Right lobe of liver (tissue), 6 donors: ENCODE data around the gene PPP1R15B. TPM values are rescaled to one million over a fixed set of nuclear protein-coding genes. Genes with fewer than 3 reads are reported as not detected.

Experiments used
- ATAC-seq, 4 donors: fragments of 200-7000 bp; cut with Tn5 transposase; one replicate each; pipeline ENCODE4 v1.9.1; 2020; ENCODE audit warnings: mild to moderate bottlenecking in 4 of 4, moderate library complexity in 4 of 4
- DNase-seq, 3 donors: peaks; one replicate each; pipeline ENCODE4 v3.0.0-alpha.2; 2020
- H3K27ac ChIP-seq, 3 donors: fragments of 200-600 bp; one replicate each; pipeline ENCODE4 v1.8.0; 2022
- H3K27me3 ChIP-seq, 2 donors: fragments of 200-600 bp; one replicate each; pipeline ENCODE4 v1.8.0; 2022
- H3K36me3 ChIP-seq, 4 donors: fragments of 200-600 bp; sonication (generic) in 1 of 4; one replicate each; pipeline versions ENCODE4 v1.5.1 to v1.8.0; 2017 to 2022; ENCODE audit warnings: control low read depth in 1 of 4
- H3K4me1 ChIP-seq, 4 donors: fragments of 200-600 bp; sonication (generic) in 1 of 4; one replicate each; pipeline versions ENCODE4 v1.5.1 to v1.8.0; 2017 to 2022; ENCODE audit warnings: control low read depth in 1 of 4
- H3K4me3 ChIP-seq, 3 donors: fragments of 200-600 bp; one replicate each; pipeline ENCODE4 v1.8.0; 2022
- H3K9me3 ChIP-seq, 4 donors: fragments of 200-600 bp; sonication (generic) in 1 of 4; one replicate each; pipeline versions ENCODE4 v1.5.1 to v1.8.0; 2017 to 2022; ENCODE audit warnings: control low read depth in 1 of 4
- CTCF ChIP-seq, 4 donors: fragments of 200-600 bp in 3 of 4; fragments of 450-650 bp in 1 of 4; IDR thresholded peaks; one replicate each; pipeline versions ENCODE4 v1.5.1 to v1.8.0; 2016 to 2022; ENCODE audit warnings: antibody characterized with exemption in 4 of 4, mild to moderate bottlenecking in 2 of 4
- POLR2A ChIP-seq: fragments of 450-650 bp; IDR thresholded peaks from one replicate; pipeline ENCODE4 v1.6.1; 2017; ENCODE audit warnings: antibody characterized with exemption, mild to moderate bottlenecking
- WGBS: methylation state at CpG from one replicate; pipeline ENCODE4 v1.1.6; 2018; ENCODE audit warnings: low coverage, low lambda C conversion rate; ENCODE audit not compliant: insufficient coverage; ENCODE audit errors: missing lambda C conversion rate; 5-methylcytosine and 5-hydroxymethylcytosine counted together
- intact Hi-C, 2 donors: fragments of 100-400 bp; cut with DNase I; formaldehyde crosslinking; loops; one replicate each; pipeline versions ENCODE4 v1.11.2 to v1.14.1; 2022
- total RNA-seq, 6 experiments: library from RNA; depleted of rRNA in 2 of 6; stranded (reverse); fragments of >200 nt in 2 of 6; fragmentation: NEBNext Ultra II Directional in 3 of 6; extraction: Animal tissue kit (Norgen Biotek cat#: 25700) in 3 of 6; gene quantifications; one replicate each; pipeline versions ENCODE4 v1.1.0 to v1.2.4, GENCODE V29; 2016 to 2023
- donor health status: DM: no; HTN: yes; CAD: no.
- donor health status: DM: no; HTN: no; CAD: no.
- donor health status: DM: no; HTN: no; CAD: no.
- donor health status: DM: no; HTN: yes; CAD: no.
- donor health status: DM: no; HTN: yes; CAD: no.

The PPP1R15B gene
- total RNA-seq, 6 experiments from 2014 or later, result 28.6 to 43.6 (median 34.3) TPM

GRCh38 chr1:204448991-204449677, 37.5 kb upstream of the PPP1R15B start:
- no peak for DNase-seq
- no peaks in the 10 kb centered on the region for H3K36me3 ChIP-seq

GRCh38 chr1:204448344-204448964, 36.8 kb upstream of the PPP1R15B start:
- Histone ChIP-seq H3K9me3 (no peaks in the 10 kb centered on the region), H3K27ac (no peak overlapping the region), H3K36me3 (peaks cover 0 to 2% (median 0%) of the 10 kb centered on the region in 4 donors), H3K4me1 (peaks cover 0 to 16% (median 8%) of the 10 kb centered on the region in 4 donors), H3K27me3 (no peaks in the 10 kb centered on the region), H3K4me3 (no peak overlapping the region)
- ATAC-seq (no peak), DNase-seq (no peak)
- TF ChIP-seq POLR2A (no peak), CTCF (IDR thresholded peaks at IDR 0.05) (no peak)
- intact Hi-C loops, result loop anchor here in 1 of 2 donors (5.0 kb wide), 1 partner anchor 44 kb away; the partner anchor contains the start of gene PIK3C2B
- WGBS, result 91% methylated on average over 5 of the region's 7 CpGs

More at GRCh38 chr1:204448991-204449677, 37.5 kb upstream of the PPP1R15B start:
- intact Hi-C loops, result loop anchor here in 1 of 2 donors (5.0 kb wide), 1 partner anchor 43 kb away; the partner anchor contains the start of gene PIK3C2B
- ATAC-seq, result no peak
- H3K4me1 ChIP-seq, result peaks cover 0 to 15% (median 7%) of the 10 kb centered on the region in 4 donors
- no peaks in the 10 kb centered on the region for H3K27me3 ChIP-seq
- no peak for TF ChIP-seq CTCF (IDR thresholded peaks at IDR 0.05)
- no peak for TF ChIP-seq POLR2A
- H3K4me3 ChIP-seq, result no peak overlapping the region
- WGBS, result 77% methylated on average over 4 of the region's 6 CpGs
- no peaks in the 10 kb centered on the region for H3K9me3 ChIP-seq
- H3K27ac ChIP-seq, result no peak overlapping the region

- intact Hi-C loops, result loop anchor here in 1 of 2 donors (5.0 kb wide), 1 partner anchor 45 kb away; the partner anchor contains the start of gene PIK3C2B
- Histone ChIP-seq H3K27me3 (no peaks in the 10 kb centered on the region), H3K4me1 (peaks cover 0 to 24% (median 9%) of the 10 kb centered on the region in 4 donors), H3K4me3 (no peak overlapping the region), H3K9me3 (no peaks in the 10 kb centered on the region), H3K36me3 (peaks cover 0 to 2% (median 0%) of the 10 kb centered on the region in 4 donors), H3K27ac (no peak overlapping the region)
- DNase-seq, result no peak
- WGBS, result 75% methylated on average over 1 of the region's 4 CpGs
- ATAC-seq, result no peak
- TF ChIP-seq POLR2A (no peak), CTCF (IDR thresholded peaks at IDR 0.05) (no peak)
Measured at GRCh38 chr1:204447736-204448135, 36.1 kb upstream of the PPP1R15B start.

- H3K27ac ChIP-seq, result no peak overlapping the region
- H3K4me3 ChIP-seq, result no peak overlapping the region
- no peaks in the 10 kb centered on the region for H3K9me3 ChIP-seq
- H3K4me1 ChIP-seq, result peaks cover 0 to 29% (median 12%) of the 10 kb centered on the region in 4 donors
- ATAC-seq (no peak), DNase-seq (no peak)
- no peaks in the 10 kb centered on the region for H3K27me3 ChIP-seq
- intact Hi-C loops, result loop anchor here in 1 of 2 donors (5.0 kb wide), 1 partner anchor 45 kb away; the partner anchor contains the start of gene PIK3C2B
- H3K36me3 ChIP-seq, result peaks cover 0 to 2% (median 0%) of the 10 kb centered on the region in 4 donors
- WGBS, result 71% methylated on average over 6 of the region's 6 CpGs
- no peak for TF ChIP-seq POLR2A
- no peak for TF ChIP-seq CTCF (IDR thresholded peaks at IDR 0.05)
Measured at GRCh38 chr1:204447190-204447589, 35.6 kb upstream of the PPP1R15B start.
